Activated CD4-positive, alpha-beta T cell treated with anti-CD3 and anti-CD28 coated beads, Interleukin-2, Interleukin-6, amounts not matched to agents 100 ng/mL and 50 ng/mL, durations not matched to agents 16 hours and 8 hours (primary cell): ENCODE measurements around the gene RANBP3.
A peak's percentile ranks its signal among the peaks of the same experiment; 100 is the strongest.
"Not testable (repeated sequence)": the region's sequence is repeated elsewhere in the genome, so short reads cannot be mapped to it uniquely, and the experiment has no call there.

Experiments used
- DNase-seq: peaks from one replicate; pipeline ENCODE4 v3.0.0-alpha.2; 2020

RANBP3 gene

DNA sequence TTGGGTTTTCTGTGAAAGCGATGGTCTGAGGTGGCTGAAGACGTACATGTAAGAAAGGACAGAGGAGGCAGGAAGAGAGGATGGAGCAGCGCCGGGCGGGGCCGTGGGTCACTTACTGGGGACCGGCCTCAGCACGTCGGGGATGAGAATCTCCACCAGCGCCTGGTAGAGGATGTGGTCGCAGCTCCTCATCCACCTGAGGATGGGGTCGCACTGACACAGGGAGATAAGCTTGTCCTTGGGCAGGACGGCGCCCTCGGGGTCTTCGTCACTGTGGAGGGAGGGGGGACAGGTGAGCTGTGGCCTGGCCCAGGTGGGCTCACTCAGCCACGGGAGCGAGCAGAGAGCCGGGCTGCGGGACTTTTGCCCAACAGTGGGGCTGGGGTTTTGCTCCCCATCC lies 29.0 kb upstream of the RANBP3 start:
- DNase-seq, result no peak

DNA sequence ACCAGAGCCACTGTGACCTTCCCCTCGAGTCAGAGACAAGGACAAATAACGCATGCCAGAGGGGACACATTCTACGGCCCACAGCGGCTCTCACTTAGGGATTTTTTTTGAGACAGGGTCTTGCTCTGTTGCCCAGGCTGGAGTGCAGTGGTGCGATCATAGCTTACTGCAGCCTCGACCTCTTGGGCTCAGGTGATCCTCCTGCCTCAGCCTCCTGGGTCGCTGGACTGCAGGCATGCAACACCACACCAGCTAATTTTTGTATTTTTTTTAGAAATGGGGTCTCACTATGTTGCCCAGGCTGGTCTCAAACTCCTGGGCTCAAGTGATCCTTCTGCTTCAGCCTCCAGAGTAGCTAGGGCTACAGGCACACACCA lies 28.1 kb upstream of the RANBP3 start:
- not testable (repeated sequence) for DNase-seq

DNA sequence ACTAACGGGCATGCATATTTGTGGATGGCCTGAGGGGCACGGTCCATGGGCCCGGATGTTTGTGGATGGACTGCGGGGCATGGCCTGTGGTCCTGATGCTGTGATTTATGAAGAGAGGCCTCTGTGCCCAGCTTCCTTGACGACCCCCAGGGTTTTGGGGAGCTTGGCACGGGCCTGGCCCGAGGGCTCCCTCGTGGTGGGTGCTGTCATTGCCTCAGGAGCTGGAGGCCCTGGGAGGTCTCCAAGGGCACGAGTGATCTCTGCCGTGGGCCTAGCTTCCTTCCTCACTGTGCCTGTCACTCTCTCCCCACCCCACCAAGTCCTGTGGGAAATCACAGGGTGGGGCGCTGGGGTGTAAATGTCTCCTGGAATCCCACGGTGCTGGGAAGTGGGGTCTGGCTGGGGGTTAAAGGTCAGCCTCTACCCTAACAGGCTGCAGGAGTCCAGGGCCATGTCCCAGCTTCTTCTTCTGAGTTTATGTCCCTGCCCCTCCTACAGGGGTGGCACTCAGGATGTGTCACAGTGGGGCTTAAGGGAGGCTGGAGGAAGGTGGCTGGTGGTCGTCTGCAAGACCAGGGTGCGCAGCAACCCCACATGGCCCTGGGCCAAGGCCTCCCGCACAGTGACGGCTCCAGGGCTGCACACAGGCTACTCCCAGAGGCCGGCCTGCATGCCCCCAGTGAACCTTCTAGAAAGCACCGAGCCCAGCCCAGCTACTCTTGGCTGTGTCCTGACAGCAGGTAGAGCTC lies 27.6 kb upstream of the RANBP3 start:
- DNase-seq, result no peak

DNA sequence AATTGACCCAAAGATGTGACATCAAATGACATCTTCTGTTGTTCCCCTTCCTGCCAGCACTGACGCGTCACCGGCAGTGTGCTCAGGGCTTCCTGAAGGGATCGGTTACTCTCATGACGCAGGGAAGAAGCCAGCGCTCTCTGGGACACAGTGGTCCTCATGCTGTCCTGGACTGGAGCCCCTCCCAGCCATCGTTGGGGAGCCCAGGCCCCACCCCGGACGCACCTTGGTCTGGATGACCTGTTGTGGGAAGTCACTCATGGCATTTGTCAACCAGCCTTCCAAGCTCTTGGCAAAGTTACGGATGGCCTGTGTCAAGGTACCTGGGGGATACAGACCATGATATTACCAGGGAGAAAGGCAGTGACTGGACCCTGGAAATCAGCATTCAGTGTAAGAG lies 26.0 kb upstream of the RANBP3 start:
- DNase-seq, result no peak

DNA sequence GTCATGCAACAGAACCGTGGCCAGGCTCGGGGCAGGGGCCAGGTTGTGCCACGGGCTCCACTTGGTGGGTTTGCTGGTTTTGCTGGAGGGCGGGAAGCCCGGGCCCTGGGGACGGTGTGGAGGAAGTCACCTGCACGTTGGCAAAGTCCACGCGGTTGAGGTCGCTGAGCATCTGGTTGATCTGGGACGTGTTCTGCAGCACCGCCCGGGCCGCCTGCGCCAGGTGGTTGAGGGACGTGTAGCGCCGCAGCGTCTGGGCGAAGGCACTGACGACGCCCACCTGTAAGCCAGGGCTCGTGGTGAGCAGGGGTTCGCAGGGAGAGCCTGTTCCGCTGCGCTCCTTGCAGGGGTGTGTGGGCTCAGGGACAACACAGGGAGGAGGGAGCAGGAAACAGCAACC lies 24.7 kb upstream of the RANBP3 start:
- DNase-seq, result no peak

DNA sequence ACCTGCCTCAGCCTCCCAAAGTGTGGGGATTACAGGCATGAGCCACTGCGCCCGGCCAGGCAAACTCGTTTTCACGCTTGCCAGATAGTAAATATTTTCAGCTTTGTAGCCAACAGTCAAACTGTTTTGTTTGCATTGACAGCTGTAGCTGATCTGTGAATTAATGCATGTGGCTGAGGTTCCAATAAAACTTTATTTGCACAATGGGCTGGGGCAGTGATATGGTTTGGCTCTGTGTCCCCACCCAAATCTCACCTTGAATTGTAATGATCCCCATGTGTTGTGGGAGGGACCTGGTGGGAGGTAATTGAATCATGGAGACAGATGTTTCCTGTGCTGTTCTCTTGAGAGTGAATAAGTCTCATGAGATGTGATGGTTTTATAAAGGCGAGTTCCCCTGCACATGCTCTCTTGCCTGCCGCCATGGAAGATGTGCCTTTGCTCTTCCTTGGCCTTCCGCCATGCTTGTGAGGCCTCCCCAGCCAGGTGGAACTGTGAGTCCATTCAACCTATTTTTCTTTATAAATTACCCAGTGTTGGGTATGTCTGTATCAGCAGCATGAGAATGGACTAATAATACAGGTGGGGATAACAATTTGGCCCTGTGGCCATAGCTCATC lies 22.4 kb upstream of the RANBP3 start:
- no peak for DNase-seq

DNA sequence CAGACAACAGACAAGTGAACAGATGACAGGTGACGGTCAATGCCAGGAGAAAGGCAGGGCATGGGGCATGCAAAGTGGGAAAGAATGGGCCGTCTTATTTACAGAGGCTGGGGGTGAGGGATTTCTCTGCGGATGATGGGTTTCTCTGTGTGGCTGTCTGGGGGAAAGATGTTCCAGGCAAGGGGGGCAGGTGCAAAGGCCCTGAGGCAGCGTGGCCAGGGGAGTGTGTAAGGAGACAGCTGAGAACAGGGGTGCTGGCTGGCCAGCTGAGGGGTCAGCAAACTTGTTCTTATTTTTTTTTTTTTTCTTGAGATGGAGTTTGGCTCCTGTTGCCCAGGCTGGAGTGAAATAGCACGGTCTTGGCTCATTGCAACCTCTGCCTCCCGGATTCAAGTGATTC lies 21.8 kb upstream of the RANBP3 start:
- DNase-seq, result no peak

DNA sequence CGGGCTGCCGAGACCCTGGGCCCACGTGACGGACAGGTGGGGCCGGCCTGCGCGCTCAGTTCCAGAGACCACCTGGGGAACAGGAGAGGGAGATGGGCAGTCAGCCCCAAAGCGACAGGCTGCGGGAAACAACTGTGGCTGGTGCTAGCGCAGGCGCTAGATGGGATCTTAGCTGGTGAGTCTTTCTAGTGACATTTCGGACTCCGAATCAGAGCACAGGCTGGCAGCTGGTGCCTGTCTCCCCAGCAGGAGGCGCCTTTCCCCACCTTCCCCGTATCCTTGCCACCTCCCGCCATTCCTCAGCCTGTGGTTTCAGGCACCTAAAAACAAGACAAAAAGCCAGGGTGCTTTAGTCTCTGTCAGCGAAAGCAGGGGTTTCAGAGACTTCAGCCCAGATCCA lies 19.4 kb upstream of the RANBP3 start:
- DNase-seq, result no peak

DNA sequence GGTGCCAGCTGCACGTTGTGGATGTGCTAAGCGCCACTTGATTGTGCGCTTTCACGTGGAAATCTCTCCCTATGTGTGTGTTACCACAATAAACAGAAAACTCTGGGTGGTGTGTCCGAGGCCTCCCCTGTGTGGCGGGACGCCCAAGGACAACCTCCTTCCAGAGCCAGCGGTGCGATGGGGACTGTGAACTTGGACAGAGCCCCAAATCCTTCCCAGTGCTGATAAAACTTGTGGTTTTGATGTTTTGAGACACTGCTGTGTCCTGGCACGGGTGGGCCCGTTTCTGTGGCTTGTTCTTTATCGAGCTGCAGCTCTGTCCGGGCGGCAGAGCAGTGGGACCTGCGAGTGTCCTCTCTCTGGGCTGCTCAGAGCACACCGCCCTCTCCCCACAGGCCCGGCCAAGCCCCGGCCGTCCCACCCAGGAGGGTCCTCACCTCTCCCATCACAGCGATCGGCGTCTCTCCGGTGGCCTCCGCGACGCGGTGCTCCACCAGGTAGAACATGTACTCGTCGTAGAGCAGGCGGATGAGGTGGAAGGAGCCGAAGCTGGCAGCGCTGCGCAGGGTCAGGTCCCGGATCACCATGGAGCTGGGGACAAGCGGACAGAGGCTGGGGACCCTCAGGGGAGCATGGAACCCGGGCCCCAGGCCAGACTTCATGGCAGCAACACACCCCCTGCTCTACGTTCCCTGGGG lies 18.8 kb upstream of the RANBP3 start:
- DNase-seq, result no peak

DNA sequence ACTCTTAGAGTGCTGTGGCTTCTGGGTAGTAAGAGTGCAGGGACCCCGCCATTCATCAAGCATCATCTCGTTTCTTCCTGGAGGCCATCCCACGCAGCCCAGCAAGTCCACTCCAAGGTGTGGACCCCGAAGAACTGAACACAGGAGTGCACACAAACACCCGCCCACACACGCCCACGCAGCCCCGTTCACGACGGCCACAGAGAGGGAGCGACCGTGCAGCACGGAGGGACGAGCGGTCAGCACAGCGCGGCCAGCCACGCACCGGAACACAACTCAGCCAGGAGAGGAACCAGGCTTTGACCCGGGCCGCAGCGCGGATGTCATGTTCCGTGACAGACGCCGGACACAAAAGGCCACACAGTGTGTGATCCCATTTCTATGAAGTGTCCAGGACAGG lies 18.2 kb upstream of the RANBP3 start:
- no peak for DNase-seq

DNA sequence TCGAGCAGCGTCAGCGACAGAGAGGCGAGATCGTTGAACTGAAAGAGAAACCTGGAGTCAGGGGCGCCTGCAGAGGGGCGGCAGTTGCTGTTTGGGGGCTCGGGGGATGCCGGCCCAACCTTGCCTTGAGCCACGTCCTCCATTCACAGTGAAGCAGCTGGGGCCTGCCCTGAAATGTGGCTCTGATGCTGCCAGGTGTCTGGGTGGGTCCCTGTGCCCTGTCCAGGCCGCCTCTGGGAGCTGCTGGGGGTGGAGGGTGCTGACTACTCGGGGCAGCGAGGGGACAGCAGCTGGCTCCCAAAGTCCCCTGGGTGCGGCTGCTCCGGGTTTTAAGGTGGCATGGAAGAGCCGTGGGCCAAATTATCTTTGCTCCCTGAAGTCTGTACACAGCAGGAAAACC lies 17.7 kb upstream of the RANBP3 start:
- no peak for DNase-seq

DNA sequence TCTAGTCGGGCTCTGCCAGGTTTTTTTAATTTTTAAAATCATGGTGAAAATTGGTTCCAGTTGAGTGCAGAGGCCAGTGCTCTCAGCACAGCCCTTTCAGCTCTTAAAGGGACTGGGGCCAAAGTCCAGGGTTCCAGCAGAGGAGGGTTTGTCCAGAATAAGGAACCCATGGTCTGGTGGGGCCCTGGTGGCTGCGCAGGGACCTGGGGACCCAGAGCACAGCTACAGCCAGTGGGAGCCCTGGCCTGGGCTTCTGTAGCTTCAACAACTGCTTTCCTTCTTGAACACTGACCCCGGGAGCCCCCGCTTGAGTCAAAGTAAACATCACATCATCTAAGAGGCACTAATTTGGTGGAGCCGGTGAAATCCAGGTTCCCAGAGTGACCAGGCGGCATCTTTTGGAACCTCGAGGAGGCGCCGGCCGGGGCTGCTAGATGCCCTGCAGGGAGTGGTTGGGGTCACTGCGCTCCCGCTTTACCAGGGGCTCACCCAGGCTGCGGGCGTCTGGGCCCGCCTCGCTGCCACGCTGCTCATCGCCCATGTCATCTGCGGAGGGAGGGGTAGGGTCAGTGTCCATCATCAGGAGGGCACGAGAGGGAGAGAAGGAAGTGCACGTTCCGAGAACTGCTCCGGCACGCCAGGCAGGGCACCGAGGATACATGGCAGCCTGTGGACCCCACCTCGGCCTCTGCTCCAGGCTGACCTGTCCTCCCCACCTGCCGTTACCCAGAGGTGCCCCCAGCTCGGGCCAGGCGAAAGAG lies 16.6 kb upstream of the RANBP3 start:
- no peak for DNase-seq

DNA sequence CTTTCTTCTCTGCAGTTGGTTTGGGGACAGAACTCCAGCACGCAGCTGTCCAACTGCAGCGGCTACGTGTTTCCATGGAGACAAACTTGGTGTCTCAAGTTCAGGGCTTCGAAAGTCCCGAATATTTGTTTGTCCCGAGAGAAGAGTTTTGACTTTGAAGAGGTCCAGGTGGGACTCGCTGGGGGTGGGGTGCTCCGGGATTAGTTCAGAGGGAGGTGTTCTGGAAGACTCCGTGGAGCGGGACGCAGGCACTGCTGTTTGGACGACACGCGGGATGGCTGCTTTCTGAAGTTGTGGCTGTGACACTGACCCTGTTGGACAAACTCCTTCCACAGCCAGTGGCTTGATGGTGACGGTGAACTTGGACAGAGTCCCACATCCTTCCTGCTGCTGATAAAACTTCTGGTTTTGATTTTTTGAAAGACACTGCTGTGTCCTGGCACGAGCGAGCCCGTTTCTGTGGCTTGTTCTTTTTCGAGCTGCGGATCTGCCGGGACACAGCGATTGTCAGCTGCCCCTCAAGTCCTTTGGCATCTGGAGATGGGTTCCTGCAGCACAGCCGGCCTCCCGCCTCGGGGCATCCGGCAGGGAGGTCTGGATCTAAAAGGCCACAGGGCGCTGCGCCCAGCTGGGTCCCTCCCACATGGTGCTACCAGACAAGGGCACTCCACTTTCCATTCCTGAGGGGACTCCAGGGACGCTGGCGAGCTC lies 15.9 kb upstream of the RANBP3 start:
- no peak for DNase-seq

DNA sequence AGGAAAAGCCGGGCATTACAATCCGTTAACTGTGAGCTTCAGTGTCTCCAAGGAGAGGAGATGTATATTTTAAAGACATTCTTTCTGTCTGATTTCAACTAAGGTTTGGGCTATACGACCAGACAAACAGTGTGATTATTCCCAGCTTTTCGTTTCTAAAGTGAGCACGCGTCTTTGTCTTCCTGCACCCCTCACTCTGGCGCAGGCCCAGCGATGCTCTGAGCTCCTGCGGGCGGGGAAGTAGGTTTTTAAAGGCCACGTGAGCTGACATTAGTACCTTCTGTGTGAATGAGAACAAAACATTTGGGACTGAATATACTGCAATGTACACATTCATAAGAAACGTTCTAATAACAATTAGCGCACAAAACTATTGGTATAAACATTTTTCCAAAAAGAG lies 15.3 kb upstream of the RANBP3 start:
- DNase-seq, result no peak

DNA sequence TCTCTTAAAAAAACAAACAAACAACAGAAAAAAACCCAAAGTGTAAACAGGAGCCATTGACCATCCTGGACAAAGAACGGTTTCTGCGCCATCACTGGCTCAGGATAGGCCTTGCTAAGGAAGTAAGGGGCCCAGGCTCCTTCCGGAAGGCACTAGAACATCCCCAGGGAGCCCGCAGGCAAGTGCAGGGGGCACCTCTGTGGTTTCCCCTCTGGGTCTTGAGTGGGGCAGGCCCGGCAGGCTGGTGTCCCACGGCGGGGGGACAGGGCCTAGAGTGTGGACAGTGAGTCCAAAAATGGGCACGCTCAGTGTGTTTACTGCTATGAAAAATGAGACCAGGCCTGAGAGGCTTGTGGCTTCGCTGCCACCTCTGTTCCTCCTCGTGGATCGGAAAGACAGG lies 14.8 kb upstream of the RANBP3 start:
- no peak for DNase-seq

DNA sequence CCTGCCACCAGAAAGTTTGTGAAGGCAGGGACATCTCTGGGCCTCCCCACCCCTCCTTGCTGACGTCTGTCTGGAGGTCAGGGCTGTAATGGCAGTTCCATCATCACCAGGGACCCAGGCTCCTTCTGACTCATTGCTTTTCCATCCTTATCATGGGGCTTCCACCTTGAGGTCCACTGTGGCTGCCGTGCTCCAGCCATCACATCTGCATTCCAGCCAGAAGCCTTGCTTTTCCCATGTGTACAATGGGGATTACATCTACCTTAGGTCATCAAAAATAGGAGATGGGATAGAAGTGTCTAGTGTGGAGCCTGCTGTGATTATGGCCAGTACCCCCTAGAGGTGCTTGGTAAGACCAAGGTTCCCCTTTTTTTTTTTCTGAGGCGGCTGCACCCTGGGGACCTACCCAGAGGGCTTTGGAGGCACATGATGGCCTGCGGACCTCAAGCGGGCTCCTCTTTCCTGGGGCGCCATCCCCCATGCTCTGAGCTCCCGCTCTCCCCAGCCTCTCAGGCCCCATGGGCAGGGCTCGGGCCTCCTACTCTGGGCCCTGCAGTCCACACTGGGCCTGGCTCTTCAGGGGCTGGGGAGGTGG lies 13.4 kb upstream of the RANBP3 start:
- no peak for DNase-seq

DNA sequence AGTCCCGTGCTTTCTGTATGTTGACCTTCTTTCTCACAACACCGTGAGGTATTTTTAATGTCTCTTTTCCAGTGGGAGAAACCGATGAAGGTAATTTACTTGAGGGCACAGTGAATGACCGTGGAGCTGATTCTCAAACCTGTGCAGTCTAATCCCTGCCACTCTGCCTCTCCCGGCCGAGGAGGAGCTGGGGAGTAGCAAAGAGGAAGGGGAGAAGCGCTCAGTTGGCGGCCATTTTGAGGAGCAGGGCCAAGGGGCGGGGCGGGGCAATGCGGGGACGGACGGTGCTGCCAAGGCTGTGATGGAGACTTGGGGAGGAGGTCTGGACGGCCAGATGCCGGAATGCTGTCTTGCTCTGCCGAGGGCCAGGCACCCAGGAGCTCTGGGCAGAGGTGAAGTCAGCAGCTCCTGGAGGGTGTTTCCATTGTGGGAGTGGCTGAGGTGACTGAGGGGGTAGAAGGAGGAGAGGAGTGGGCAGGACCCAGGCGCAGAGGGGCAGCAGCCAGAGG lies 12.4 kb upstream of the RANBP3 start:
- no peak for DNase-seq

DNA sequence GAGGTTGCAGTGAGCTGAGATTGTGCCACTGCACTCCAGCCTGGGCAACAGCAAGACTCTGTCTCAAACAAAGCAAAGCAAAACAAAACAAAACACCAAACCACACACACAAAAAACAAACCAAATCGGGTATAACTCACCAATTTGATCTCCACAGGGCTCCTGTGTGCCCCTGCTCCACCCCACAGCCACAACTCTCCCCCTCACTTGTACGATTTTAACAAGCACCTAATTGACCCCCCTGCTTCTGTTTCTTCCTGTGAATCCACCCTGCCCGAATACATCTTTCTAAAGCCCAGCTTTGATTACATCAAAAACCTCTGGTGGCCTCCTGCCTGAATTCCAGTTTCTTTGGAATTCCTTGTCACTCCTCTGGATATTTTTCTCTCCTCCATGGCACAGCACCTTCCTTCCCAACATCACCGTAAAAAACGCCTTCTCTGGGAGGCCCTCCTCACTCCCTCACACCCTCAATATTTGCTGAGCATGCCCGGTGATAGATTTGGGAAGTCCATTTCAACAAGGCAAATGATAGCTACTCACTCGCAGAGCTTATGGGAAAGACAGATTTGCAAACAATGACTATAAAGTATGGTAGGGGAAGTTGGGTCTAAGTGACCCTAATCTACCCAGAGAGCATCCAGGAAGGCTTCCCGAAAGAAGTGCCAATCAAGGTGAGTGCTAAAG lies 11.6 kb upstream of the RANBP3 start:
- no peak for DNase-seq

DNA sequence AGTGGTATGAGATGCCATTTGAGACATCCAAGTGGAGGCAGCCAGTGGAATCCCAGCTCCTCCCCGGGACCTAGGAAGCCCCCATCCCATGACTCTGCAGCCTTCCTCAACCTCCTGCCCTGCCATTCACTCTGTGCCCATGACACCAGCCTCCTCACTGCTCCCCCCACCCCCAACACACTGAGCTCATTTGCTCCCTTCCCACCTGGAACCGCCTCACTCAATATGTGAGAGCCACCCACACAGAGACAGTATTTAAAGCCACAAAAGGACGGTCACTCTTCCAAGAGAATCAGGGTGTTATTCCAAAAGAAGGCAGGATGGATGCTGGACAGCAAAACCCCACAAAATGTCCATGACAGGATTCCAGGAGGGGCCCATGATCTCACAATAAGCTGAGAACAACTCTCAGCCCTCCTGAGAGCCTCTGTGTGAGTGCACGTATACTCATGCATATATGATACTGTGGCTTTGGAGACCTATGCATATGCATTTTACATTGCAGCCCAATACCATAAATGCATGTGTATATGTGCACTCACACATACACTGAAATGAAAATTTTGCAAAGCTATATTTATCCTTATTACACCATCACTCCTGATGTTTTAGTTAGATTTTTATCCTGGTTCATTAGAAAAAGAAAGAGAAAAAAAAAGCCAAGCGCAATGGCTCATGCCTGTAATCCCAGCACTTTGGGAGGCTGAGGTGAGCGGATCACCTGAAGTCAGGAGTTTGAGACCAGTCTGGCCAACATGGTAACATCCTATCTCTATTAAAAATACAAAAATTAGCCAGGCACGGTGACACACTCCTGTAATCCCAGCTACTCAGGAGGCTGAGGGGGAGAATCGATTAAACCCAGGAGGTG lies 10.8 kb upstream of the RANBP3 start:
- no peak for DNase-seq

DNA sequence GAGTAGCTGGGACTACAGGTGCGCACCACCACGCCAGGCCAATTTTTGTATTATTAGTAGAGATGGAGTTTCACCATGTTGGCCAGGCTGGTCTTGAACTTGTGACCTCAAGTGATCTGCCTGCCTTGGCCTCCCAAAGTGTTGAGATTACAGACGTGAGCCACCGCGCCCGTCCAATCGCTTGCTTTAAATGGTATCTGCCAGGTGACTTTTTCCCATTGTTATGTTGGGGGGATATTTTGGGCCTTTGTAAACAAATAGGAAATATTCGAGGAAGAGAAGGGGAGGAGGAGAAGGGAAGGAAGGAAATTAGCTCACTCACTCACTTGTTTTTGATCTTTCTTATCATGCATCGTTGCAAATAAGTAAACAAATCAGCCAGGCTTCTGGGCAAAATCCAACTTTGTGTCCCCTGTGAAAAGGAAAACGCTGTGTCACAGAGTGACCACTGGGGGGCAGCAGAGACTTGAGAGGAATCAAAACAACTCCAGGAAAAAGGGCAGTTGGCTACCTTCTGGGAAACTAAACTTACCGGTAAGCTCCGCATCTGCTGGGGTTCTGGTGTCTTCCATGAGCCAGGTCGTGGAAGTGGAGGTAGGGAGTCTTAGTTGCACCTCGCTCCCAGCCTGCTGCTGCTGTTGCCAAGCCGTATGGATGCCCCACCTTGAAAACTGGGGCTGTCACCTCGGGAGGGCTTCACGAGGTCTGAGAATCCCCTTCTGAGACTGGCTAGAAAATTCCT lies 9.3 kb upstream of the RANBP3 start:
- peak; percentile 81 for DNase-seq
